OCI-LY7 (cell line): ENCODE measurements around the gene MEF2D.

Source experiments
- CTCF ChIP-seq: fragments of 200-600 bp; sonication (generic); conservative IDR thresholded peaks from 2 replicates; pipeline ENCODE4 v1.5.1; 2014; ENCODE audit warnings: mild to moderate bottlenecking, antibody characterized with exemption, low read length, moderate library complexity, mixed read lengths
- EZH2phosphoT487 ChIP-seq: fragments of 200-600 bp; sonication (generic); IDR thresholded peaks from 2 replicates; pipeline ENCODE4 v1.6.1; 2018; ENCODE audit warnings: low read depth, borderline replicate concordance, mild to moderate bottlenecking, mixed run types, antibody characterized with exemption, low read length, moderate library complexity, mixed read lengths

GRCh38 chr1:156421062-156421938, 79.3 kb downstream of the MEF2D start:
- TF ChIP-seq CTCF, result no peak
- no peak for TF ChIP-seq EZH2phosphoT487
